H54 (cell line): ENCODE data around the gene FAM120A.

Source experiments
- DNase-seq: peaks from one replicate; pipeline ENCODE4 v3.0.0; 2011; ENCODE audit warnings: low spot score, mixed read lengths; ENCODE audit not compliant: insufficient read length
- FAIRE-seq: peaks from 3 replicates; lab custom pipeline; 2011; peaks lifted over from hg19 to GRCh38; lab: Jason Lieb, UNC
- POLR2A ChIP-seq: IDR thresholded peaks from 2 replicates; pipeline ENCODE4 v1.6.1; 2011; ENCODE audit warnings: low read depth, mild to moderate bottlenecking, low read length

The FAM120A gene

GRCh38 chr9:93557366-93558137 lies 106.1 kb downstream of the FAM120A start:
- FAIRE-seq (no peak), DNase-seq (no peak)
- no peak for TF ChIP-seq POLR2A

DNA sequence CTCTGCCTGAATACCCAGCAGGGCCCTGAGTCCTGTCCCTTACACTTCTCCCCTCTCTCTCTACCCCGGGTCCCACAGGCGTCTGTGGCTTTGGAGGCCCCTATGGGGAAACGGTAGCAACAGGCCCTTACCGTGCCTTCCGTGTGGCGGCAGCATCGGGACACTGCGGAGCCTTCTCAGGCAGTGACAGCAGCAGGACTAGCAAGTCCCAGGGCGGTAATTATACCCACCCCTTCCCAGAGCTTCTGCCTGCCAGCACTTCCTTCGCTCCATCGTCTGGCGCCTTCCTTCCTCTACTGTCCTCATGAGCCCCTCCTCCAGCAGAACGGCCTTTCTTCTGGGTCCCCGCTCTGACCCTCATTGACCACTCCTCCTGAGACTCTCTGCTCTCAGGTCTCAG lies 107.0 kb downstream of the FAM120A start:
- DNase-seq, result no peak
- TF ChIP-seq POLR2A, result no peak
- no peak for FAIRE-seq

DNA sequence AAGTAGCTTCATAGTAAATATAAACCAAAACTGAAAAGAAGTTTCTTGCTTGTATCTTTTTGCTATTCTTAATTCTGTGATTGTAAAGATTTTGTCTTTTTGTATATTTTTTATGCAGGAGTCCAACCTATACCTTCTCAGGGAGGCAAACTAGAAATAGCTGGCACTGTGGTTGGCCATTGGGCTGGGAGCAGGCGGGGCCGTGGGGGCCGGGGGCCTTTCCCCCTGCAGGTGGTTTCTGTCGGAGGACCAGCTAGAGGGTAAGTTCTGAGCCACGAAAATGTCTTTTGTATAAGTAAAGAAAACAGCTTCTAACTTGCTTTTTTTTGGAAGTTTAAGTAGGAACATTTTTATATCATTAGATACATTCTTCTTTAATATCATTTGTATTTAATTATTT lies 109.5 kb downstream of the FAM120A start:
- FAIRE-seq (no peak), DNase-seq (no peak)
- no peak for TF ChIP-seq POLR2A

GRCh38 chr9:93562157-93562556 lies 110.7 kb downstream of the FAM120A start:
- TF ChIP-seq POLR2A, result no peak
- DNase-seq (no peak), FAIRE-seq (no peak)

GRCh38 chr9:93565089-93565488 lies 113.6 kb downstream of the FAM120A start:
- peak; percentile 85 for FAIRE-seq
- no peak for DNase-seq
- TF ChIP-seq POLR2A, result no peak

DNA sequence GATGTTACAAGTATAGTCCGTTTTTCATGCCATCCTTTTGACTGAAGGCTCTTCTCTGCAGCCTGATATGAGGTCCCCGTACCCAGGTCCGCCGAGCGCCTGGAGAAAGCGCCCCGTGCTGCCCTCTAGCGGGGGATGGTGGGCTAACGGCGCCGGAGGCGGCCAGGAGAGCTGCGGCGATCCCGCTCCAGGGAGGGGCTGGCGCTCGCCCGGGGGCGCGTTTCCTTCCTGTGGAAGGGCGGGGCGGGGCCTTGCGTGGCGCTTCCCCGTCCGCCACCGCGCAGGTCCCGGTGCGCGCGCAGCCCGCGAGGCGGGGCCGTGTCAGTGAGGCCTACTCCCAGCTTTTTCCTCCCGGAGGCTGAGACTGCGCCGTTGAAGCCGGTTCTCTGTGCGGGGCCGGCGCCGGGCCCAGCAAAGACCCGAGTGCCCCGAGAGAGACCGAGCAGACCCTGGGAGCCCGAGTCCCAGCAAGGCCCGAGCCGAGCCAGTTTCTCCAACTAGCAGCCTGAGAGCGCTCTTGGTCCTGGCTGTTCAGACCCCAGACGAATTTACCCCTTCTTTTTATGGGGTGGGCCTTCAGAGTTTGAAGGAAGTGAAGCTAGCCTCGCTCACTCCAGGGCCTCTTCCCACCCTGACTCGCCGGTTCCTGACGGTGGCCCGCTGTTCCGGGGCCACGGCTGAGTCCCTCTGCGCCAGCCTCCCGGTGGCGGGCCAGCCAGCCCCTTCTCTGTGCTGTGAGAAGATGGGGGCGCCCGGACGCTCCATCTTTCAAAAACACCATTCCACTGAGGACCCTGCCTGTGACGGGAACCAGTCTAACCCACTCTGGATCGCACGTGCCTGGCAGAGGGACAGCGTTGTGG lies 115.2 kb downstream of the FAM120A start:
- peak; percentile 95 for FAIRE-seq
- peak; percentile 65; the same call in 1 of the 2 replicates for TF ChIP-seq POLR2A
- DNase-seq, result peak; percentile 96

DNA sequence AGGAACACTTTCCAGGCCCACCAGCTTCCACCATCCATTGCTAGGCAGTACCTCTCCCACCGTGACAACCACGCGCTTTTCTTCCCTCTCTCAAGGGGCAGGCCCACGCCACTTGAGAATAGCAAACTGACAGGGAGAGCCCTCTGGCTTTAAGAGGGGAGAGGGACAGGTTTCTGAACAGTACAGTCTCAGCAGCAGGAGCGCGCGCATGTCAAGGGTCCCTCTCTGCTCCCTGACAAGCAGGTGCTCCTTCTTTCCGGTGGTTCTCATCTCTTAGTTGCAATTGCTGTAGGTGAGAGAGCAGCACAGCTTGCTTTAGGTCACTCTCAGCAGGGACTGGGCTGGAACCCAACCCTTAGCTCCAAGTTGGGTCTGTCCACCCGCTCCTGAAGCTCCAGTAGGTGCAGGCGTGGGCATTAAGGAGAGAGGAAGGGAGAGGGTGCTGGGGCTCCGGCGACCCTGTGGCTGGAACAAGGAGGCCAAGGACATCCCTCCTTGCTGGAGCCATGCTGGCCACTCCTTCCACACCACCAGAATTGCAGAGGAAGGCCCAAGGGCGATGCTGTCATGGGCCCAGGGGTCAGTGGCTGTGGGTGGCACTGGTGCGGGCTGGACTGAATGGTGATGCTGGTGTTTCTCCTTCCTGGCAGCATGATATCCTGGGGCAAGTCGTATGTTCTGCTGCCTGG lies 115.9 kb downstream of the FAM120A start:
- FAIRE-seq (no peak), DNase-seq (no peak)
- TF ChIP-seq POLR2A, result no peak

DNA sequence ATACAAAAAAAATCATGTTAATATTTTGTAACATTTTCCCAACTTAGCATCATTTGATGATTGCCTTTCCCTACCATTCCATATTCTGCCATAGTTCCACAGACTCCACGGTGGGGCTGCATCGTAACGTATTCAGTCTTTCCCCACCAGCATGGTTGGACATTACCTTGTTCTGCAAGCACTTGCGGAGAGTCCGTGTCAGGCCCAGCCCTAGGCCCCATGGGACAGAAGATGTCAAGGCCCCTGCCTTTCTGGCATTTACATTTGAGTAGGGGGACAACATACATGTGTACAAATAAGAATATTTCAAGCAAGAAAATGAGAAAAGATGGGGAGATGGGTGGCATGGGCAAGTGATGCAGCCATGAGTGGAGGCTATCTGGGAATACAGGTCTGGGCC lies 116.7 kb downstream of the FAM120A start:
- FAIRE-seq, result no peak
- no peak for TF ChIP-seq POLR2A
- DNase-seq, result no peak

GRCh38 chr9:93569621-93570174 lies 118.2 kb downstream of the FAM120A start:
- no peak for TF ChIP-seq POLR2A
- DNase-seq, result no peak
- FAIRE-seq, result no peak

DNA sequence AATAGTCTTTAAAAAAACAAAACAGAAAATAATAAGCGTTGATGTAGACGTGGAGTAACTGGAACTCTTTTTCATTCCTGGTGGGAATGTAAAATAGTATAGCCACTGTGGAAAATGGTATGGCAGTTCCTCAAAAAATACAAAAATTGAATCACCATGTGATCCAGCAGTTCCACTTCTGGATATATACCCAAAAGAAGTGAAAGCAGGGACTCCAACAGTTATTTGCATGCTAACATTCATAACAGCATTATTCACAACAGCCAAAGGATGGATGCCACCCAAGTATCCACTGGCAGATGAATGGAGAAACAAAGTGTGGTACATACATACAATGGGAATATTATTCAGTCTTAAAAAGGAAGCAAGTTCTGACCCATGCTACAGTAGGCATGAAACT lies 120.7 kb downstream of the FAM120A start:
- DNase-seq (no peak), FAIRE-seq (no peak)
- TF ChIP-seq POLR2A, result no peak

- TF ChIP-seq POLR2A, result no peak
- FAIRE-seq (no peak), DNase-seq (no peak)
Measured at GRCh38 chr9:93572636-93573515, 121.4 kb downstream of the FAM120A start.

DNA sequence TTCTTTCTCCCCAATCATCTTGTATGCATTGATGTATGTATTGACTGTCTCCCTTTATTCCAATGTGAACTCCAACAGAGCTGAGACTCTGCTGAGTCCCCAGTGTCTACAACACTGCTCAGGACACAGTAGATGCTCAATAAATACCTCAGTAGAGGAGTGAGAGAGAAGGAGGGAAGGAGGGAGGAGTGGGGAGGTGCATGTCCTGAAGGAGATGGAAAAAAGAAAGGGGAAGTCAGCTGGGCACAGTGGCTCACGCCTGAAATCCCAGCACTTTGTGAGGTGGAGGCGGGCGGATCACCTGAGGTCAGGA lies 122.0 kb downstream of the FAM120A start:
- DNase-seq (no peak), FAIRE-seq (no peak)
- no peak for TF ChIP-seq POLR2A
